T-helper 1 cell treated with Interleukin-12 subunit alpha and Interleukin-12 subunit beta and Interleukin-4 antibody, amounts not matched to agents 30 μg/mL and 1 μg/mL, for 36 hours (primary cell): ENCODE measurements around the gene POLR2E.

Source experiments
- H3K27ac Mint-ChIP-seq: one replicate; pipeline ENCODE4 v1.8.0; 2021; ENCODE audit warnings: mild to moderate bottlenecking, mixed read lengths
- H3K27me3 Mint-ChIP-seq: one replicate; pipeline ENCODE4 v1.8.0; 2021; ENCODE audit warnings: low read depth, mixed read lengths
- H3K36me3 Mint-ChIP-seq: one replicate; pipeline ENCODE4 v1.8.0; 2021; ENCODE audit warnings: low read depth, mixed read lengths
- H3K4me1 Mint-ChIP-seq: one replicate; pipeline ENCODE4 v1.8.0; 2021; ENCODE audit warnings: low read depth, mixed read lengths
- H3K4me3 Mint-ChIP-seq: one replicate; pipeline ENCODE4 v1.8.0; 2021; ENCODE audit warnings: mild to moderate bottlenecking, moderate library complexity, mixed read lengths
- H3K9me3 Mint-ChIP-seq: one replicate; pipeline ENCODE4 v1.8.0; 2021; ENCODE audit warnings: mixed read lengths

The POLR2E gene

DNA sequence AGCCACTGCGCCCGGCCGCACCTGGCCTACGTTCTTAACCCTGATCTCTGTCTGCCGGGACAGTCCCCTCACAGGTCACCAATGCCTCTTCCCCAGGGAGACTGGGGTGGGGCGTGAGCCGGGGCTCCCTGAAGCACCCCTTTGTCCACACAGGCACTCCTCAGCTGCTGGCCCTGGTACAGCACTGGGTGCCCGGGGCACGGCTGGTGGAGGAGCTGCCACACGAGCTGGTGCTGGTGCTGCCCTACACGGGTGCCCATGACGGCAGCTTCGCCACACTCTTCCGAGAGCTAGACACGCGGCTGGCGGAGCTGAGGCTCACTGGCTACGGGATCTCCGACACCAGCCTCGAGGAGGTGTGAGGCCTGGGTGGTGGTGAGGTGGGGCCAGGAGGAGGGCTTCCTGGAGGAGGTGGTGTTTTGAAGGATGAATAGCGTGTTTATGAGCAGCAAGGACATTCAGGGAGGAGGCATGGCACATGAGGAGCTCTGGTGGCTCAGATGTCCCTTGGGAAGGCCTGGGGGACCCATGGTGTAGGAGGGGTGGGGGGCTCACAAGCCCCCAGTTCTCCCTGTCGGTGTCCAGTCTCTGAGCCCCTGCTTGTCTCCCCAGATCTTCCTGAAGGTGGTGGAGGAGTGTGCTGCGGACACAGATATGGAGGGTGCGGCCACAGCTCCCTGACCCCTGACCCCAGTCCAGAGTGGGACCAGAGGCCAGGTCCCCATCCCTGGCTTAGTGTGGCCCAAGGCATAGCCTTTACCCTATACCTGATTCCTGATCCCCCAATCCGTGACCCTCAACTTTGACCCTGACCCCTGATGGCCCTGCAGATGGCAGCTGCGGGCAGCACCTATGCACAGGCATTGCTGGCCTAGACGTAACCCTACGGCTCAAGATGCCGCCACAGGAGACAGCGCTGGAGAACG is 41.7 kb downstream of the POLR2E start:
- no peaks in the 10 kb centered on the region for H3K9me3 Mint-ChIP-seq
- H3K27me3 Mint-ChIP-seq: no peaks in the 10 kb centered on the region
- H3K4me3 Mint-ChIP-seq: no peak overlapping the region
- no peak overlapping the region for H3K27ac Mint-ChIP-seq
- H3K36me3 Mint-ChIP-seq: peaks cover 18% of the 10 kb centered on the region
- H3K4me1 Mint-ChIP-seq: peaks cover 17% of the 10 kb centered on the region

DNA sequence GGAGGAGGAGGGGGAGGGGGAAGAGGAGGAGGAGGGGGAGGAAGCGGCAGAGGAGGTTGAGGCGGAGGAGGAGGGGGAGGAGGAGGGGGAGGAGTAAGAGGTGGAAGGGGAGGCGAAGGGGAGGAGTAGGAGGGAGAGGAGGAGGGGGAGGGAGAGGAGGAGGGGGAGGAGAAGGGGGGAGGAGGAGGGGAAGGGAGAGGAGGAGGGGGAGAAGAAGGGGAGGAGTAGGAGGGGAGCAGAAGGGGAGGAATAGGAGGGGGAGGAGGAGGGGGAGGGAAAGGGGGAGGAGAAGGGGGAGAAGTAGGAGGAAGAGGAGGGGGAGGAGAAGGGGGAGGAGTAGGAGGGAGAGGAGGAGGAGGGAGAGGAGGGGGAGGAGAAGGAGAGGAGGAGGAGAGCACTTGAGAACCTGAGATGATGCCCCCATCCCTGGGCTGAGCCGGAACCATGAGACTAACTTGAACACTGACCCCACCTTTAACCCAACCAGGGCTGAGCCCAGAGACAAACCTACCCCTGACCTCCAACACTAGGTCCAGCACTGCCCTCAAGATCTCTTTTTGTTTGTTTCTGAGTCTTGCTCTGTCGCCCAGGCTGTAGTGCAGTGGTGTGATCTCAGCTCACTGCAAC is 42.7 kb downstream of the POLR2E start:
- Mint-ChIP-seq H3K36me3 (peaks cover 13% of the 10 kb centered on the region), H3K4me1 (peaks cover 12% of the 10 kb centered on the region), H3K27ac (no peak overlapping the region), H3K4me3 (no peak overlapping the region), H3K27me3 (no peaks in the 10 kb centered on the region), H3K9me3 (no peaks in the 10 kb centered on the region)

DNA sequence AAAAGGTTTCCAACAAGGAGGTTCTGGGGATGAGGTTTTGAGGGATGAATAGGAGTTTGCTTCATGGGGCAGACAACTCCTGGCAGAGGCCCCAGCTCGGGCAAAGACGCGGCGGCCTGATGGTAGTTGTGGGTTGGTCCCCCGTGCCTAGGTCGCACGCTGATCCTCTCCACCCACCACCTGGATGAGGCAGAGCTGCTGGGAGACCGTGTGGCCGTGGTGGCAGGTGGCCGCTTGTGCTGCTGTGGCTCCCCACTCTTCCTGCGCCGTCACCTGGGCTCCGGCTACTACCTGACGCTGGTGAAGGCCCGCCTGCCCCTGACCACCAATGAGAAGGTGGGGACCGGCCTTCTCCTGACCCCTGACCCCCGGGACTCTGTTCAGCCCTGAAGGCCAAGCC is 43.4 kb downstream of the POLR2E start:
- H3K4me1 Mint-ChIP-seq: peaks cover 7% of the 10 kb centered on the region
- H3K4me3 Mint-ChIP-seq: no peak overlapping the region
- H3K27me3 Mint-ChIP-seq: no peaks in the 10 kb centered on the region
- H3K27ac Mint-ChIP-seq: no peak overlapping the region
- H3K9me3 Mint-ChIP-seq: no peaks in the 10 kb centered on the region
- H3K36me3 Mint-ChIP-seq: peaks cover 7% of the 10 kb centered on the region

- Mint-ChIP-seq H3K9me3 (no peaks in the 10 kb centered on the region), H3K4me1 (peaks cover 6% of the 10 kb centered on the region), H3K4me3 (no peak overlapping the region), H3K27ac (no peak overlapping the region), H3K27me3 (no peaks in the 10 kb centered on the region), H3K36me3 (peaks cover under 1% of the 10 kb centered on the region)
Observed at GRCh38 chr19:1050989-1051788, 44.0 kb downstream of the POLR2E start.

GRCh38 chr19:1049800-1050199 is 45.4 kb downstream of the POLR2E start:
- H3K4me1 Mint-ChIP-seq: peaks cover 8% of the 10 kb centered on the region
- no peak overlapping the region for H3K27ac Mint-ChIP-seq
- no peak overlapping the region for H3K4me3 Mint-ChIP-seq
- H3K27me3 Mint-ChIP-seq: no peaks in the 10 kb centered on the region
- no peaks in the 10 kb centered on the region for H3K9me3 Mint-ChIP-seq
- peaks cover 5% of the 10 kb centered on the region for H3K36me3 Mint-ChIP-seq

GRCh38 chr19:1049106-1049505 is 46.1 kb downstream of the POLR2E start:
- no peak overlapping the region for H3K4me3 Mint-ChIP-seq
- peaks cover 5% of the 10 kb centered on the region for H3K36me3 Mint-ChIP-seq
- no peaks in the 10 kb centered on the region for H3K9me3 Mint-ChIP-seq
- no peaks in the 10 kb centered on the region for H3K27me3 Mint-ChIP-seq
- H3K27ac Mint-ChIP-seq: no peak overlapping the region
- peaks cover 8% of the 10 kb centered on the region for H3K4me1 Mint-ChIP-seq

- no peaks in the 10 kb centered on the region for H3K9me3 Mint-ChIP-seq
- H3K4me1 Mint-ChIP-seq: peaks cover 7% of the 10 kb centered on the region
- peaks cover 5% of the 10 kb centered on the region for H3K36me3 Mint-ChIP-seq
- no peak overlapping the region for H3K4me3 Mint-ChIP-seq
- H3K27ac Mint-ChIP-seq: no peak overlapping the region
- H3K27me3 Mint-ChIP-seq: no peaks in the 10 kb centered on the region
Observed at GRCh38 chr19:1047696-1048147, 47.5 kb downstream of the POLR2E start.

GRCh38 chr19:1046836-1047695 is 48.1 kb downstream of the POLR2E start:
- no peak overlapping the region for H3K27ac Mint-ChIP-seq
- no peaks in the 10 kb centered on the region for H3K27me3 Mint-ChIP-seq
- peaks cover 6% of the 10 kb centered on the region for H3K4me1 Mint-ChIP-seq

GRCh38 chr19:1046117-1046626 is 49.0 kb downstream of the POLR2E start:
- H3K36me3 Mint-ChIP-seq: peaks cover 5% of the 10 kb centered on the region
- H3K4me3 Mint-ChIP-seq: no peak overlapping the region
- peaks cover 4% of the 10 kb centered on the region for H3K4me1 Mint-ChIP-seq
- H3K27ac Mint-ChIP-seq: no peak overlapping the region
- no peaks in the 10 kb centered on the region for H3K9me3 Mint-ChIP-seq
- no peaks in the 10 kb centered on the region for H3K27me3 Mint-ChIP-seq

More at GRCh38 chr19:1046836-1047695, 48.1 kb downstream of the POLR2E start:
- peaks cover 5% of the 10 kb centered on the region for H3K36me3 Mint-ChIP-seq
- no peaks in the 10 kb centered on the region for H3K9me3 Mint-ChIP-seq
- H3K4me3 Mint-ChIP-seq: no peak overlapping the region

- Mint-ChIP-seq H3K4me1 (peaks cover 14% of the 10 kb centered on the region), H3K9me3 (no peaks in the 10 kb centered on the region), H3K36me3 (peaks cover 5% of the 10 kb centered on the region), H3K4me3 (no peak overlapping the region), H3K27ac (no peak overlapping the region), H3K27me3 (no peaks in the 10 kb centered on the region)
Observed at GRCh38 chr19:1045247-1045603, 50.0 kb downstream of the POLR2E start.

GRCh38 chr19:1042689-1043511 is 52.3 kb downstream of the POLR2E start:
- no peak overlapping the region for H3K27ac Mint-ChIP-seq
- H3K4me3 Mint-ChIP-seq: no peak overlapping the region
- H3K36me3 Mint-ChIP-seq: peaks cover 22% of the 10 kb centered on the region
- no peaks in the 10 kb centered on the region for H3K27me3 Mint-ChIP-seq
- H3K9me3 Mint-ChIP-seq: no peaks in the 10 kb centered on the region
- peaks cover 32% of the 10 kb centered on the region for H3K4me1 Mint-ChIP-seq

GRCh38 chr19:1041835-1042685 is 53.1 kb downstream of the POLR2E start:
- Mint-ChIP-seq H3K9me3 (no peaks in the 10 kb centered on the region), H3K27me3 (no peaks in the 10 kb centered on the region), H3K36me3 (peaks cover 29% of the 10 kb centered on the region), H3K4me3 (no peak overlapping the region), H3K27ac (no peak overlapping the region), H3K4me1 (peaks cover 37% of the 10 kb centered on the region)
